GM12878 (cell line): ENCODE results near the gene ZC3H10. TPM values are rescaled to one million over a fixed set of nuclear protein-coding genes. Genes with fewer than 3 reads are reported as not detected.
"Not testable (repeated sequence)": the region's sequence is repeated elsewhere in the genome, so short reads cannot be mapped to it uniquely, and the experiment has no call there.

ENCODE experiments used
- ATAC-seq: fragments of 200-7000 bp; cut with Tn5 transposase; 3 replicates; pipeline ENCODE4 v1.9.1; 2020; ENCODE audit warnings: mild to moderate bottlenecking, moderate library complexity
- BruUV-seq: library from RNA; stranded (reverse); fragments of 400-500 nt; replicated peaks from 2 replicates; lab custom pipeline; 2021; lab: Mats Ljungman, UMichigan
- CTCF ChIA-PET: fragments of 300-600 bp; sonication (Branson Sonifier 250); formaldehyde crosslinking; extraction: SDS; loops from one replicate; lab custom pipeline; 2021; ENCODE audit warnings: inconsistent platforms; lab: Yijun Ruan, JAX
- POLR2A ChIA-PET: fragments of 350-600 bp; formaldehyde crosslinking; extraction: SDS; loops from one replicate; lab custom pipeline; 2021; ENCODE audit warnings: inconsistent platforms; lab: Charles Lee
- RAD21 ChIA-PET: fragments of 300-600 bp; sonication (Branson Sonifier 250); formaldehyde crosslinking; loops from one replicate; lab custom pipeline; 2023; ENCODE audit warnings: antibody characterized with exemption; ENCODE audit not compliant: unreplicated experiment; lab: Charles Lee
- SMC1A ChIA-PET: fragments of 300-600 bp; sonication (Branson Sonifier 250); formaldehyde crosslinking; loops from one replicate; lab custom pipeline; 2023; ENCODE audit not compliant: unreplicated experiment, uncharacterized antibody; lab: Charles Lee
- DNase-seq: peaks from one replicate; pipeline ENCODE4 v3.0.0-alpha.2; 2011; ENCODE audit warnings: low read depth, low spot score
- FAIRE-seq: peaks from 3 replicates; lab custom pipeline; 2011; peaks lifted over from hg19 to GRCh38; lab: Jason Lieb, UNC
- H2AFZ ChIP-seq: 2 replicates; pipeline ENCODE4 v1.6.0; 2011; ENCODE audit warnings: low read depth, low read length, control low read depth; ENCODE audit not compliant: control insufficient read depth
- H3K27ac ChIP-seq: 2 replicates; pipeline ENCODE4 v1.5.1; 2011; ENCODE audit warnings: control low read depth; ENCODE audit not compliant: control insufficient read depth, insufficient read depth
- H3K27me3 ChIP-seq, 2 experiments: replicated peaks in 1 of 2; 2 replicates each; pipeline versions ENCODE4 v1.6.0 to v1.6.1; 2011; ENCODE audit warnings: low read length in 1 of 2; ENCODE audit not compliant: control insufficient read depth in 2 of 2, insufficient read depth in 2 of 2
- H3K36me3 ChIP-seq, 2 experiments: 2 replicates each; pipeline ENCODE4 v1.5.1; 2011; ENCODE audit warnings: low read length in 1 of 2; ENCODE audit not compliant: control insufficient read depth in 2 of 2, insufficient read depth in 2 of 2
- H3K4me1 ChIP-seq: 2 replicates; pipeline ENCODE4 v1.6.1; 2011; ENCODE audit warnings: mild to moderate bottlenecking, low read length, moderate library complexity, mixed read lengths; ENCODE audit not compliant: control insufficient read depth, insufficient read depth
- H3K4me2 ChIP-seq: 2 replicates; pipeline ENCODE4 v1.6.0; 2011; ENCODE audit warnings: control low read depth; ENCODE audit not compliant: control insufficient read depth, insufficient read depth
- H3K4me3 ChIP-seq: fragments of 200-600 bp; sonication (generic); 2 replicates; pipeline ENCODE4 v1.5.1; 2016
- H3K79me2 ChIP-seq: 2 replicates; pipeline ENCODE4 v1.6.0; 2011; ENCODE audit warnings: low read length; ENCODE audit not compliant: control insufficient read depth, insufficient read depth
- H3K9ac ChIP-seq: 2 replicates; pipeline ENCODE4 v1.8.0; 2011; ENCODE audit warnings: low read length, control low read depth, mixed read lengths; ENCODE audit not compliant: control insufficient read depth, insufficient read depth
- H3K9me3 ChIP-seq: replicated peaks from 3 replicates; pipeline ENCODE4 v1.5.1; 2011; ENCODE audit warnings: mild to moderate bottlenecking, low read length; ENCODE audit not compliant: control insufficient read depth, insufficient read depth
- H4K20me1 ChIP-seq: 2 replicates; pipeline ENCODE4 v1.6.0; 2011; ENCODE audit not compliant: control insufficient read depth, insufficient read depth
- ATF7 ChIP-seq: fragments of 450-650 bp; IDR thresholded peaks from 2 replicates; pipeline ENCODE4 v1.6.1; 2016; ENCODE audit warnings: low read depth, mild to moderate bottlenecking
- NBN ChIP-seq: fragments of 450-650 bp; IDR thresholded peaks from 2 replicates; pipeline ENCODE4 v1.6.1; 2016
- WGBS: methylation state at CpG from one replicate; pipeline ENCODE4 v1.1.6; 2016; ENCODE audit warnings: low lambda C conversion rate; ENCODE audit not compliant: insufficient replicate concordance, insufficient coverage; ENCODE audit errors: missing lambda C conversion rate; 5-methylcytosine and 5-hydroxymethylcytosine counted together
- in situ Hi-C: fragments of 300-500 bp; cut with MboI; formaldehyde crosslinking; loops from 9 replicates; pipeline ENCODE4 v1.14.3; 2018; ENCODE audit warnings: mixed read lengths
- intact Hi-C: fragments of 100-400 bp; cut with micrococcal nuclease; formaldehyde crosslinking; loops from one replicate; pipeline ENCODE4 v1.14.2; 2022; ENCODE audit not compliant: unreplicated experiment
- polyA plus RNA-seq, 11 experiments: library from polyadenylated mRNA; depleted of rRNA in 4 of 11; unstranded in 6 of 11; stranded (reverse) in 5 of 11; fragments of >200 nt; fragmentation: Nextera tagmentation in 4 of 11; fragmentation: Illumina TruSeq in 1 of 11; extraction: Ambion mirVana in 4 of 11; extraction: Trizol in 1 of 11; gene quantifications; 1 replicate in 1 of 11; 2 replicates in 10 of 11; pipeline versions ENCODE4 v1.2.1 to v1.2.3, GENCODE V29; 2011 to 2016; ENCODE audit warnings: inconsistent platforms in 2 of 11, missing spikeins in 2 of 11, low read depth in 1 of 11
- total RNA-seq, 4 experiments: library from RNA; depleted of rRNA in 3 of 4; stranded (reverse); fragments of >200 nt in 3 of 4; fragmentation: Illumina TruSeq in 1 of 4; extraction: Trizol in 1 of 4; gene quantifications; 2 replicates each; pipeline versions ENCODE4 v1.2.1 to v1.2.3, GENCODE V29; 2013 to 2021

Gene ZC3H10
- total and polyA plus RNA-seq, 10 of the 15 experiments (the other 5 are each of a cell fraction or from before 2014, with no cell fraction given): 0.56 to 6.4 (median 3.7) TPM

DNA sequence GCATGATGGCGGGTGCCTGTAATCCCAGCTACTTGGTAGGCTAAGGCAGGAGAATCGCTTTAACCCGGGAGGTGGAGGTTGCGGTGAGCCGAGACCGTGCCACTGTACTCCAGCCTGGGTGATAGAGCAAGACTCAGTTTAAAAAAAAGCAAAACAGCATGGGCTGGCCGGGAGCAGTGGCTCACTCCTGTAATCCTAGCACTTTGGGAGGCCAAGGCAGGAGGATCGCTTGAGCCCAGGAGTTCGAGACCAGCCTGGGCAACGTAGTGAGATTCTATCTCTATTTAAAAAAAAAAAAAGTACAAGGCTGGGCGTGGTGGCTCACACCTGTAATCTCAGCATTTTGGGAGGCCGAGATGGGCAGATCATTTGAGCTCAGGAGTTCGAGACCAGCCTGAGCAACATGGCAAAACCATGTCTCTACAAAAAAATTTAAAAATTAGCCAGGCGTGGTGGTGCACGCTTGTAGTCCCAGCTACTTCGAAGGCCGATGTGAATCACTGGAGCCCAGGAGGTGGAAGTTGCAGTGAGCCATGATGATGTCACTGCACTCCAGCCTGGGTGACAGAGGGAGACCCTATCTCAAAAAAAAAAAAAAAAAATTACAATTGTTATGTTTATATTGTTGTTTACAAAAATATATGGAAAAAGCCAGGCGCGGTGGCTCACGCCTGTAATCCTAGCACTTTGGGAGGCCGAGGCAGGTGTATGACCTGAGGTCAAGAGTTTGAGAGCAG, 38.6 kb downstream of the ZC3H10 start:
- H3K9me3 ChIP-seq, ATAC-seq, BruUV-seq: not testable (repeated sequence)
- H3K27ac ChIP-seq: peak overlapping the region; percentile 85
- peak overlapping the region; percentile 91 for H3K4me2 ChIP-seq
- H3K4me1 ChIP-seq: peaks cover 27% of the 10 kb centered on the region
- SMC1A ChIA-PET: interaction anchor here (0.7 kb wide), 1 partner anchor 126 kb away, joined by 3 read pairs; no protein-coding TSS in a partner anchor
- TF ChIP-seq ATF7 (0 out of 2 replicates have a peak, but pooled peaks have one; percentile 14), NBN (0 out of 2 replicates have a peak, but pooled peaks have one; percentile 6)
- TF ChIP-seq, all 136 proteins: peak for 2; not testable (repeated sequence) for 134
- Histone ChIP-seq H3K36me3 (peaks cover 14 to 18% of the 10 kb centered on the region in 2 experiments), H3K79me2 (peaks cover 52% of the 10 kb centered on the region), H3K4me3 (peak overlapping the region; percentile 87), H3K9ac (peak overlapping the region; percentile 81; the same call in 1 of the 2 replicates)
- FAIRE-seq, H3K27me3 ChIP-seq, H2AFZ ChIP-seq, H4K20me1 ChIP-seq, DNase-seq, in situ Hi-C loops: not testable (repeated sequence)
- POLR2A ChIA-PET: interaction anchor here (0.6 to 1.0 kb wide), 6 partner anchors 26 to 447 kb away, joined by 3 to 7 read pairs (median 4); partner anchors contain the start of gene RNF41
- intact Hi-C loops: loop anchor here (1.0 kb wide), 1 partner anchor 30 kb away; no protein-coding TSS in a partner anchor
- CTCF ChIA-PET: interaction anchor here (0.7 to 3.6 kb wide), 6 partner anchors 28 to 112 kb away, joined by 3 to 11 read pairs (median 4); partner anchors contain the start of genes ESYT1, PA2G4, SMARCC2 and ZC3H10
- whole genome bisulfite sequencing: 83% methylated on average over 21 of the region's 21 CpGs
- RAD21 ChIA-PET: interaction anchor here (0.9 kb wide), 1 partner anchor 29 kb away, joined by 3 read pairs; the partner anchor contains the start of gene ESYT1
